Adipocyte (in vitro differentiated cells): Measurements from ENCODE around the gene FOXC1.

ENCODE experiments used
- DNase-seq: peaks from one replicate; pipeline ENCODE4 v3.0.0-alpha.2; 2015; ENCODE audit warnings: low read depth
- H3K27me3 ChIP-seq: replicated peaks from 2 replicates; pipeline ENCODE4 v1.7.0; 2013; ENCODE audit warnings: mild to moderate bottlenecking, low read length, moderate library complexity; ENCODE audit not compliant: control insufficient read depth, insufficient read depth
- H3K36me3 ChIP-seq: 2 replicates; pipeline ENCODE4 v1.7.0; 2013; ENCODE audit warnings: low read length, mild to moderate bottlenecking, moderate library complexity; ENCODE audit not compliant: control insufficient read depth, insufficient read depth, severe bottlenecking
- H3K4me1 ChIP-seq: 2 replicates; pipeline ENCODE4 v1.7.0; 2013; ENCODE audit warnings: mild to moderate bottlenecking, low read length, moderate library complexity; ENCODE audit not compliant: control insufficient read depth, insufficient read depth
- H3K4me3 ChIP-seq: 2 replicates; pipeline ENCODE4 v1.7.0; 2013; ENCODE audit warnings: mild to moderate bottlenecking, low read length, moderate library complexity
- H3K9ac ChIP-seq: 2 replicates; pipeline ENCODE4 v1.7.0; 2013; ENCODE audit warnings: mild to moderate bottlenecking, low read length, moderate library complexity
- H3K9me3 ChIP-seq: 2 replicates; pipeline ENCODE4 v1.7.0; 2013; ENCODE audit warnings: mild to moderate bottlenecking, low read length, moderate library complexity; ENCODE audit not compliant: control insufficient read depth

The FOXC1 gene

GRCh38 chr6:1658212-1659005 lies 48.7 kb downstream of the FOXC1 start:
- no peak overlapping the region for H3K9ac ChIP-seq
- no peaks in the 10 kb centered on the region for H3K9me3 ChIP-seq
- H3K4me1 ChIP-seq: peaks cover 9% of the 10 kb centered on the region
- H3K36me3 ChIP-seq: no peaks in the 10 kb centered on the region
- no peak overlapping the region for H3K4me3 ChIP-seq
- DNase-seq: no peak
- no peaks in the 10 kb centered on the region for H3K27me3 ChIP-seq

GRCh38 chr6:1659816-1660215 lies 50.1 kb downstream of the FOXC1 start:
- Histone ChIP-seq H3K4me3 (no peak overlapping the region), H3K4me1 (peaks cover 9% of the 10 kb centered on the region), H3K9me3 (no peaks in the 10 kb centered on the region), H3K36me3 (no peaks in the 10 kb centered on the region), H3K9ac (no peak overlapping the region), H3K27me3 (no peaks in the 10 kb centered on the region)
- DNase-seq: no peak

GRCh38 chr6:1662534-1662933 lies 52.8 kb downstream of the FOXC1 start:
- Histone ChIP-seq H3K9me3 (no peaks in the 10 kb centered on the region), H3K9ac (no peak overlapping the region), H3K36me3 (no peaks in the 10 kb centered on the region), H3K27me3 (no peaks in the 10 kb centered on the region), H3K4me3 (no peak overlapping the region), H3K4me1 (peaks cover 9% of the 10 kb centered on the region)
- DNase-seq: peak; percentile 71
